Ectodermal cell (in vitro differentiated cells): ENCODE measurements around the gene C1QTNF1.

Experiments used
- H3K27ac ChIP-seq: 2 replicates; pipeline ENCODE4 v1.7.0; 2013; ENCODE audit warnings: mild to moderate bottlenecking, low read depth, low read length; ENCODE audit not compliant: insufficient read depth, poor library complexity, severe bottlenecking
- H3K27me3 ChIP-seq: 2 replicates; pipeline ENCODE4 v1.7.0; 2013; ENCODE audit warnings: mild to moderate bottlenecking, low read length; ENCODE audit not compliant: insufficient read depth, control insufficient read depth, poor library complexity, severe bottlenecking
- H3K36me3 ChIP-seq: one replicate; pipeline ENCODE4 v1.7.0; 2013; ENCODE audit warnings: low read length; ENCODE audit not compliant: control insufficient read depth, insufficient read depth
- H3K4me1 ChIP-seq: one replicate; pipeline ENCODE4 v1.7.0; 2013; ENCODE audit warnings: low read length; ENCODE audit not compliant: control insufficient read depth, insufficient read depth
- H3K4me3 ChIP-seq: 2 replicates; pipeline ENCODE4 v1.7.0; 2013; ENCODE audit warnings: low read depth, low read length, control low read depth; ENCODE audit not compliant: insufficient read depth
- H3K9me3 ChIP-seq: 2 replicates; pipeline ENCODE4 v1.7.0; 2013; ENCODE audit warnings: mild to moderate bottlenecking, low read length, moderate library complexity; ENCODE audit not compliant: control insufficient read depth
- WGBS, 2 experiments: methylation state at CpG; one replicate each; pipeline ENCODE4 v1.1.7; 2013; ENCODE audit warnings: missing lambda C conversion rate in 2 of 2; 5-methylcytosine and 5-hydroxymethylcytosine counted together

The C1QTNF1 gene

GRCh38 chr17:78993981-78994671 is 29.8 kb upstream of the C1QTNF1 start:
- Histone ChIP-seq H3K9me3 (no peaks in the 10 kb centered on the region), H3K4me3 (no peak overlapping the region), H3K36me3 (peaks cover 18% of the 10 kb centered on the region), H3K4me1 (no peaks in the 10 kb centered on the region), H3K27ac (no peak overlapping the region), H3K27me3 (no peaks in the 10 kb centered on the region)
- WGBS, 2 experiments: 93 to 95% methylated on average over 22 of the region's 22 CpGs

GRCh38 chr17:78995022-78995760 is 28.8 kb upstream of the C1QTNF1 start:
- 96% methylated on average over 34 of the region's 34 CpGs for WGBS, 2 experiments
- Histone ChIP-seq H3K9me3 (no peaks in the 10 kb centered on the region), H3K27me3 (no peaks in the 10 kb centered on the region), H3K27ac (no peak overlapping the region), H3K4me1 (no peaks in the 10 kb centered on the region), H3K4me3 (no peak overlapping the region), H3K36me3 (peaks cover 18% of the 10 kb centered on the region)

GRCh38 chr17:78995761-78996451 is 28.1 kb upstream of the C1QTNF1 start:
- Histone ChIP-seq H3K9me3 (no peaks in the 10 kb centered on the region), H3K36me3 (peaks cover 18% of the 10 kb centered on the region), H3K4me1 (no peaks in the 10 kb centered on the region), H3K27ac (no peak overlapping the region), H3K27me3 (no peaks in the 10 kb centered on the region), H3K4me3 (no peak overlapping the region)
- 94 to 95% methylated on average over 18 of the region's 18 CpGs for WGBS, 2 experiments

GRCh38 chr17:78996781-78997201 is 27.2 kb upstream of the C1QTNF1 start:
- Histone ChIP-seq H3K4me1 (no peaks in the 10 kb centered on the region), H3K36me3 (peaks cover 18% of the 10 kb centered on the region), H3K27ac (no peak overlapping the region), H3K27me3 (no peaks in the 10 kb centered on the region), H3K4me3 (no peak overlapping the region), H3K9me3 (no peaks in the 10 kb centered on the region)
- WGBS, 2 experiments: 96% methylated on average over 16 of the region's 16 CpGs

- H3K27me3 ChIP-seq: no peaks in the 10 kb centered on the region
- 96 to 97% methylated on average over 27 of the region's 27 CpGs for WGBS, 2 experiments
- no peak overlapping the region for H3K4me3 ChIP-seq
- no peaks in the 10 kb centered on the region for H3K4me1 ChIP-seq
- no peak overlapping the region for H3K27ac ChIP-seq
- H3K36me3 ChIP-seq: peaks cover 18% of the 10 kb centered on the region
- H3K9me3 ChIP-seq: no peaks in the 10 kb centered on the region
These were observed 26.7 kb upstream of the C1QTNF1 start for GRCh38 chr17:78997231-78997741.

GRCh38 chr17:78997881-78998280 is 26.1 kb upstream of the C1QTNF1 start:
- 95 to 96% methylated on average over 6 of the region's 6 CpGs for WGBS, 2 experiments
- Histone ChIP-seq H3K27ac (no peak overlapping the region), H3K9me3 (no peaks in the 10 kb centered on the region), H3K4me3 (no peak overlapping the region), H3K36me3 (peaks cover 18% of the 10 kb centered on the region), H3K27me3 (no peaks in the 10 kb centered on the region), H3K4me1 (no peaks in the 10 kb centered on the region)

GRCh38 chr17:78998311-78999055 is 25.5 kb upstream of the C1QTNF1 start:
- no peak overlapping the region for H3K27ac ChIP-seq
- H3K27me3 ChIP-seq: no peaks in the 10 kb centered on the region
- H3K4me1 ChIP-seq: peaks cover 4% of the 10 kb centered on the region
- H3K36me3 ChIP-seq: peaks cover 18% of the 10 kb centered on the region
- WGBS, 2 experiments: 94% methylated on average over 28 of the region's 28 CpGs
- H3K4me3 ChIP-seq: no peak overlapping the region
- no peaks in the 10 kb centered on the region for H3K9me3 ChIP-seq

GRCh38 chr17:78999056-78999768 is 24.8 kb upstream of the C1QTNF1 start:
- H3K4me1 ChIP-seq: peaks cover 7% of the 10 kb centered on the region
- H3K36me3 ChIP-seq: peaks cover 18% of the 10 kb centered on the region
- 93% methylated on average over 17 of the region's 17 CpGs for WGBS, 2 experiments
- H3K9me3 ChIP-seq: no peaks in the 10 kb centered on the region
- H3K4me3 ChIP-seq: no peak overlapping the region
- no peaks in the 10 kb centered on the region for H3K27me3 ChIP-seq
- no peak overlapping the region for H3K27ac ChIP-seq

GRCh38 chr17:78999947-79000395 is 24.0 kb upstream of the C1QTNF1 start:
- H3K9me3 ChIP-seq: no peaks in the 10 kb centered on the region
- no peaks in the 10 kb centered on the region for H3K27me3 ChIP-seq
- H3K27ac ChIP-seq: no peak overlapping the region
- H3K4me3 ChIP-seq: no peak overlapping the region
- peaks cover 7% of the 10 kb centered on the region for H3K4me1 ChIP-seq
- peaks cover 16% of the 10 kb centered on the region for H3K36me3 ChIP-seq
- 95 to 97% methylated on average over 12 of the region's 12 CpGs for WGBS, 2 experiments
